BJ (cell line): Measurements from ENCODE around the gene USP34. TPM values are rescaled to one million over a fixed set of nuclear protein-coding genes. Genes with fewer than 3 reads are reported as not detected.

Experiments used
- CTCF ChIA-PET: fragments of 350-600 bp; formaldehyde crosslinking; extraction: SDS; loops from one replicate; lab custom pipeline; 2021; ENCODE audit warnings: antibody characterized with exemption, inconsistent platforms; lab: Yijun Ruan, JAX
- POLR2A ChIA-PET: fragments of 300-600 bp; sonication (Branson Sonifier 250); formaldehyde crosslinking; extraction: SDS; loops from one replicate; lab custom pipeline; 2021; ENCODE audit warnings: antibody characterized with exemption; lab: Charles Lee
- DNase-seq: peaks from one replicate; pipeline ENCODE4 v3.0.0-alpha.2; 2011; ENCODE audit warnings: low read depth
- H3K27me3 ChIP-seq: 2 replicates; pipeline ENCODE4 v1.6.0; 2011; ENCODE audit warnings: low read length; ENCODE audit not compliant: control insufficient read depth, insufficient read depth
- H3K36me3 ChIP-seq: 2 replicates; pipeline ENCODE4 v1.5.1; 2011; ENCODE audit warnings: low read length; ENCODE audit not compliant: control insufficient read depth, insufficient read depth
- H3K4me3 ChIP-seq: 2 replicates; pipeline ENCODE4 v1.5.1; 2011; ENCODE audit warnings: low read depth, mild to moderate bottlenecking, control low read depth, low read length
- CTCF ChIP-seq: IDR thresholded peaks from 2 replicates; pipeline ENCODE4 v1.5.1; 2011; ENCODE audit warnings: low read depth, mild to moderate bottlenecking, control low read depth, inconsistent platforms, low read length, moderate library complexity; ENCODE audit not compliant: insufficient read depth
- polyA plus RNA-seq: library from polyadenylated mRNA; depleted of rRNA; stranded (reverse); fragments of >200 nt; gene quantifications from 2 replicates; pipeline ENCODE4 v1.2.3, GENCODE V29; 2011

Gene USP34
- polyA plus RNA-seq, 1 experiment: 32.2 TPM

GRCh38 chr2:61432990-61433389, 37.9 kb downstream of the USP34 start:
- no peak for DNase-seq
- TF ChIP-seq CTCF: no peak
- H3K27me3 ChIP-seq: no peaks in the 10 kb centered on the region
- ChIA-PET CTCF (no interaction called here), POLR2A (no interaction called here)
- no peaks in the 10 kb centered on the region for H3K36me3 ChIP-seq
- no peak overlapping the region for H3K4me3 ChIP-seq

- TF ChIP-seq CTCF: no peak
- POLR2A ChIA-PET: no interaction called here
These were observed 39.5 kb downstream of the USP34 start for GRCh38 chr2:61431345-61431744.

GRCh38 chr2:61426267-61426897, 44.5 kb downstream of the USP34 start:
- no peak for DNase-seq
- Histone ChIP-seq H3K36me3 (no peaks in the 10 kb centered on the region), H3K4me3 (no peak overlapping the region), H3K27me3 (no peaks in the 10 kb centered on the region)
- CTCF ChIA-PET: interaction anchor here (0.6 to 2.0 kb wide), 6 partner anchors 9 to 81 kb away, joined by 3 to 10 read pairs (median 4); no protein-coding TSS in a partner anchor
- POLR2A ChIA-PET: no interaction called here
- peak; percentile 48 for TF ChIP-seq CTCF

More at GRCh38 chr2:61431345-61431744, 39.5 kb downstream of the USP34 start:
- no peak for DNase-seq
- CTCF ChIA-PET: interaction anchor here (1.6 kb wide), 1 partner anchor 11 kb away, joined by 3 read pairs; no protein-coding TSS in a partner anchor
- H3K27me3 ChIP-seq: no peaks in the 10 kb centered on the region
- no peak overlapping the region for H3K4me3 ChIP-seq
- no peaks in the 10 kb centered on the region for H3K36me3 ChIP-seq

- DNase-seq: no peak
- CTCF ChIA-PET: interaction anchor here (0.6 to 2.0 kb wide), 6 partner anchors 9 to 80 kb away, joined by 3 to 10 read pairs (median 4); no protein-coding TSS in a partner anchor
These were observed 45.2 kb downstream of the USP34 start for GRCh38 chr2:61425605-61426155.

More at GRCh38 chr2:61425605-61426155, 45.2 kb downstream of the USP34 start:
- no peak for TF ChIP-seq CTCF
- POLR2A ChIA-PET: no interaction called here
- Histone ChIP-seq H3K27me3 (no peaks in the 10 kb centered on the region), H3K36me3 (no peaks in the 10 kb centered on the region), H3K4me3 (no peak overlapping the region)
